GM23338 (cell line): Measurements from ENCODE around the gene LPP. TPM values are rescaled to one million over a fixed set of nuclear protein-coding genes. Genes with fewer than 3 reads are reported as not detected.

Source experiments
- ATAC-seq: fragments of 200-7000 bp; cut with Tn5 transposase; 3 replicates; pipeline ENCODE4 v1.9.1; 2020
- DNase-seq: peaks from one replicate; pipeline ENCODE4 v3.0.0-alpha.2; 2015; ENCODE audit warnings: low spot score
- H2AFZ ChIP-seq: fragments of 200-600 bp; sonication (generic); 2 replicates; pipeline ENCODE4 v1.8.0; 2016; ENCODE audit warnings: antibody characterized with exemption, mild to moderate bottlenecking, moderate library complexity
- H3F3A ChIP-seq: fragments of 200-600 bp; sonication (generic); replicated peaks from 2 replicates; pipeline ENCODE4 v1.8.0; 2017; ENCODE audit warnings: antibody characterized with exemption, mixed run types, low read depth
- H3K27ac ChIP-seq: fragments of 200-600 bp; sonication (generic); 2 replicates; pipeline ENCODE4 v1.6.1; 2016; ENCODE audit warnings: low read depth
- H3K27me3 ChIP-seq: fragments of 200-600 bp; sonication (generic); 2 replicates; pipeline ENCODE4 v1.8.0; 2016; ENCODE audit warnings: mild to moderate bottlenecking, mixed run types, moderate library complexity; ENCODE audit not compliant: insufficient read depth
- H3K36me3 ChIP-seq: fragments of 200-600 bp; sonication (generic); 2 replicates; pipeline ENCODE4 v1.8.0; 2016; ENCODE audit warnings: mild to moderate bottlenecking; ENCODE audit not compliant: insufficient read depth
- H3K4me1 ChIP-seq: fragments of 200-600 bp; sonication (generic); 2 replicates; pipeline ENCODE4 v1.8.0; 2016; ENCODE audit warnings: mild to moderate bottlenecking, moderate library complexity; ENCODE audit not compliant: insufficient read depth
- H3K4me2 ChIP-seq: fragments of 200-600 bp; sonication (generic); 2 replicates; pipeline ENCODE4 v1.7.1; 2017; ENCODE audit warnings: mixed run types
- H3K4me3 ChIP-seq: fragments of 200-600 bp; sonication (generic); 2 replicates; pipeline ENCODE4 v1.6.1; 2016; ENCODE audit warnings: mixed run types
- H3K79me2 ChIP-seq: fragments of 200-600 bp; sonication (generic); replicated peaks from 2 replicates; pipeline ENCODE4 v1.8.0; 2017; ENCODE audit warnings: mild to moderate bottlenecking; ENCODE audit not compliant: insufficient read depth
- H3K9me2 ChIP-seq: fragments of 200-600 bp; sonication (generic); 2 replicates; pipeline ENCODE4 v1.8.0; 2017; ENCODE audit not compliant: insufficient read depth
- H4K20me1 ChIP-seq: fragments of 200-600 bp; sonication (generic); replicated peaks from 2 replicates; pipeline ENCODE4 v1.8.0; 2017; ENCODE audit warnings: mild to moderate bottlenecking; ENCODE audit not compliant: insufficient read depth
- H3K27ac Mint-ChIP-seq: 2 replicates; pipeline ENCODE4 v1.8.0; 2020; ENCODE audit warnings: inconsistent platforms, mild to moderate bottlenecking, moderate library complexity, mixed read lengths
- H3K27me3 Mint-ChIP-seq: 3 replicates; pipeline ENCODE4 v1.8.0; 2022; ENCODE audit warnings: low read depth, mild to moderate bottlenecking, moderate library complexity, mixed read lengths, inconsistent platforms; ENCODE audit not compliant: insufficient read depth, poor library complexity
- H3K36me3 Mint-ChIP-seq: 3 replicates; pipeline ENCODE4 v1.8.0; 2021; ENCODE audit warnings: low read depth, mild to moderate bottlenecking, inconsistent platforms, moderate library complexity, mixed read lengths
- H3K4me1 Mint-ChIP-seq: 3 replicates; pipeline ENCODE4 v1.8.0; 2020; ENCODE audit warnings: mild to moderate bottlenecking, inconsistent platforms, mixed read lengths
- H3K4me3 Mint-ChIP-seq: 3 replicates; pipeline ENCODE4 v1.8.0; 2021; ENCODE audit warnings: moderate library complexity, mild to moderate bottlenecking, inconsistent platforms, mixed read lengths
- H3K9me3 Mint-ChIP-seq: 3 replicates; pipeline ENCODE4 v1.8.0; 2020; ENCODE audit warnings: moderate library complexity, mild to moderate bottlenecking, inconsistent platforms, mixed read lengths
- CTCF ChIP-seq, 2 experiments: fragments of 200-600 bp in 1 of 2; sonication (generic) in 1 of 2; conservative IDR thresholded peaks; 2 replicates each; pipeline versions ENCODE4 v1.5.1 to v1.6.1; 2016 to 2017; ENCODE audit warnings: antibody characterized with exemption in 2 of 2, low read depth in 2 of 2, mild to moderate bottlenecking in 2 of 2, moderate library complexity in 1 of 2
- ETS1 ChIP-seq: IDR thresholded peaks from 2 replicates; pipeline ENCODE4 v1.6.1; 2016; ENCODE audit warnings: antibody characterized with exemption
- EZH2phosphoT487 ChIP-seq: fragments of 200-600 bp; sonication (generic); IDR thresholded peaks from one replicate; pipeline ENCODE4 v1.8.1; 2018; ENCODE audit warnings: antibody characterized with exemption; ENCODE audit not compliant: unreplicated experiment
- JUNB ChIP-seq: IDR thresholded peaks from one replicate; pipeline ENCODE4 v1.6.1; 2016; ENCODE audit warnings: antibody characterized with exemption; ENCODE audit not compliant: unreplicated experiment
- NANOG ChIP-seq: IDR thresholded peaks from 2 replicates; pipeline ENCODE4 v1.6.1; 2016; ENCODE audit warnings: antibody characterized with exemption, borderline replicate concordance
- POLR2AphosphoS5 ChIP-seq: IDR thresholded peaks from 2 replicates; pipeline ENCODE4 v1.6.1; 2016; ENCODE audit warnings: antibody characterized with exemption, low read depth
- REST ChIP-seq: IDR thresholded peaks from one replicate; pipeline ENCODE4 v1.6.1; 2018; ENCODE audit warnings: antibody characterized with exemption; ENCODE audit not compliant: unreplicated experiment
- ZNF114 ChIP-seq: fragments of 250-450 bp; sonication (Bioruptor Pico); IDR thresholded peaks from 2 replicates; pipeline ENCODE4 v1.5.0; 2020; ENCODE audit warnings: mild to moderate bottlenecking, moderate library complexity
- ZNF462 ChIP-seq: fragments of 250-450 bp; sonication (Bioruptor Pico); IDR thresholded peaks from 2 replicates; pipeline ENCODE4 v1.5.0; 2020; ENCODE audit warnings: mild to moderate bottlenecking, moderate library complexity
- polyA plus RNA-seq: library from polyadenylated mRNA; unstranded; fragments of >200 nt; fragmentation: Nextera tagmentation; extraction: Ambion mirVana; gene quantifications from 2 replicates; pipeline ENCODE4 v1.2.1, GENCODE V29; 2016
- total RNA-seq: library from RNA; depleted of rRNA; stranded (reverse); fragments of >200 nt; shearing (Covaris generic); gene quantifications from 2 replicates; pipeline ENCODE4 v1.2.3, GENCODE V29; 2014

Gene LPP
- total and polyA plus RNA-seq, 2 experiments from 2014 or later = 23.0 to 35.2 TPM

- TF ChIP-seq NANOG (no peak), JUNB (no peak)
Measured at GRCh38 chr3:188923671-188924070, 769.7 kb downstream of the LPP start (continued).

- no peaks in the 10 kb centered on the region for H3K27me3 ChIP-seq
- H3K4me3 Mint-ChIP-seq = no peak overlapping the region
- no peak overlapping the region for H3K27ac Mint-ChIP-seq
- H3K4me1 ChIP-seq = no peaks in the 10 kb centered on the region
- H3K27ac ChIP-seq = no peak overlapping the region
- DNase-seq = no peak
- ATAC-seq = no peak
- H3K4me1 Mint-ChIP-seq = peaks cover 8% of the 10 kb centered on the region; the same call in 2 of the 3 replicates
- TF ChIP-seq REST = no peak
- no peak for TF ChIP-seq ZNF114 (CRISPR knock-in tag)
- no peak for TF ChIP-seq ETS1
- TF ChIP-seq ZNF462 = no peak
- TF ChIP-seq POLR2AphosphoS5 = no peak
- no peak for TF ChIP-seq EZH2phosphoT487
- no peak for TF ChIP-seq CTCF (conservative IDR thresholded peaks at IDR 0.05; ENCODE audit: low read depth in 2 of 2)
- H3F3A ChIP-seq = no peaks in the 10 kb centered on the region
- H3K9me2 ChIP-seq = no peaks in the 10 kb centered on the region
- H3K27me3 Mint-ChIP-seq = peaks cover 2% of the 10 kb centered on the region
- no peaks in the 10 kb centered on the region for H3K79me2 ChIP-seq
- no peaks in the 10 kb centered on the region for H3K36me3 ChIP-seq
- no peaks in the 10 kb centered on the region for H4K20me1 ChIP-seq
- peaks cover 3% of the 10 kb centered on the region; the same call in 1 of the 3 replicates for H3K9me3 Mint-ChIP-seq
- no peak overlapping the region for H2AFZ ChIP-seq
- H3K4me2 ChIP-seq = no peak overlapping the region
- no peak overlapping the region for H3K4me3 ChIP-seq
- no peaks in the 10 kb centered on the region for H3K36me3 Mint-ChIP-seq
Measured at GRCh38 chr3:188925376-188925775, 771.4 kb downstream of the LPP start.
